Right lobe of liver (tissue), 6 donors: Measurements from ENCODE around the gene ALK. TPM values are rescaled to one million over a fixed set of nuclear protein-coding genes. Genes with fewer than 3 reads are reported as not detected.

Experiments
- ATAC-seq, 4 donors: fragments of 200-7000 bp; cut with Tn5 transposase; one replicate each; pipeline ENCODE4 v1.9.1; 2020; ENCODE audit warnings: mild to moderate bottlenecking in 4 of 4, moderate library complexity in 4 of 4
- DNase-seq, 3 donors: peaks; one replicate each; pipeline ENCODE4 v3.0.0-alpha.2; 2020
- H3K27ac ChIP-seq, 3 donors: fragments of 200-600 bp; one replicate each; pipeline ENCODE4 v1.8.0; 2022
- H3K27me3 ChIP-seq, 2 donors: fragments of 200-600 bp; one replicate each; pipeline ENCODE4 v1.8.0; 2022
- H3K36me3 ChIP-seq, 4 donors: fragments of 200-600 bp; sonication (generic) in 1 of 4; one replicate each; pipeline versions ENCODE4 v1.5.1 to v1.8.0; 2017 to 2022; ENCODE audit warnings: control low read depth in 1 of 4
- H3K4me1 ChIP-seq, 4 donors: fragments of 200-600 bp; sonication (generic) in 1 of 4; one replicate each; pipeline versions ENCODE4 v1.5.1 to v1.8.0; 2017 to 2022; ENCODE audit warnings: control low read depth in 1 of 4
- H3K4me3 ChIP-seq, 3 donors: fragments of 200-600 bp; one replicate each; pipeline ENCODE4 v1.8.0; 2022
- H3K9me3 ChIP-seq, 4 donors: fragments of 200-600 bp; sonication (generic) in 1 of 4; one replicate each; pipeline versions ENCODE4 v1.5.1 to v1.8.0; 2017 to 2022; ENCODE audit warnings: control low read depth in 1 of 4
- POLR2A ChIP-seq: fragments of 450-650 bp; IDR thresholded peaks from one replicate; pipeline ENCODE4 v1.6.1; 2017; ENCODE audit warnings: antibody characterized with exemption, mild to moderate bottlenecking
- WGBS: methylation state at CpG from one replicate; pipeline ENCODE4 v1.1.6; 2018; ENCODE audit warnings: low coverage, low lambda C conversion rate; ENCODE audit not compliant: insufficient coverage; ENCODE audit errors: missing lambda C conversion rate; 5-methylcytosine and 5-hydroxymethylcytosine counted together
- intact Hi-C, 2 donors: fragments of 100-400 bp; cut with DNase I; formaldehyde crosslinking; loops; one replicate each; pipeline versions ENCODE4 v1.11.2 to v1.14.1; 2022
- total RNA-seq, 6 experiments: library from RNA; depleted of rRNA in 2 of 6; stranded (reverse); fragments of >200 nt in 2 of 6; fragmentation: NEBNext Ultra II Directional in 3 of 6; extraction: Animal tissue kit (Norgen Biotek cat#: 25700) in 3 of 6; gene quantifications; one replicate each; pipeline versions ENCODE4 v1.1.0 to v1.2.4, GENCODE V29; 2016 to 2023
- TF ChIP-seq, protein P1 (sequence below), 4 donors: fragments of 200-600 bp in 3 of 4; fragments of 450-650 bp in 1 of 4; IDR thresholded peaks; one replicate each; pipeline versions ENCODE4 v1.5.1 to v1.8.0; 2016 to 2022; ENCODE audit warnings: antibody characterized with exemption in 4 of 4, mild to moderate bottlenecking in 2 of 4
- donor health status: DM: no; HTN: yes; CAD: no.
- donor health status: DM: no; HTN: no; CAD: no.
- donor health status: DM: no; HTN: no; CAD: no.
- donor health status: DM: no; HTN: yes; CAD: no.
- donor health status: DM: no; HTN: yes; CAD: no.

ALK gene
- total RNA-seq, 6 experiments from 2014 or later, result 0.04 to 0.06 TPM; not detected in 4

GRCh38 chr2:29202819-29203495, 718.4 kb downstream of the ALK start:
- H3K27ac ChIP-seq, result no peak overlapping the region
- H3K4me1 ChIP-seq, result no peaks in the 10 kb centered on the region
- DNase-seq (no peak), ATAC-seq (no peak)
- WGBS, result 59% methylated on average over 4 of the region's 5 CpGs
- intact Hi-C loops, result loop anchor here in 1 of 2 donors (10.0 kb wide), 1 partner anchor 238 kb away; no protein-coding TSS in a partner anchor
- H3K4me3 ChIP-seq, result no peak overlapping the region
- H3K9me3 ChIP-seq, result no peaks in the 10 kb centered on the region
- H3K27me3 ChIP-seq, result no peaks in the 10 kb centered on the region
- H3K36me3 ChIP-seq, result no peaks in the 10 kb centered on the region
- TF ChIP-seq, protein P1, sequence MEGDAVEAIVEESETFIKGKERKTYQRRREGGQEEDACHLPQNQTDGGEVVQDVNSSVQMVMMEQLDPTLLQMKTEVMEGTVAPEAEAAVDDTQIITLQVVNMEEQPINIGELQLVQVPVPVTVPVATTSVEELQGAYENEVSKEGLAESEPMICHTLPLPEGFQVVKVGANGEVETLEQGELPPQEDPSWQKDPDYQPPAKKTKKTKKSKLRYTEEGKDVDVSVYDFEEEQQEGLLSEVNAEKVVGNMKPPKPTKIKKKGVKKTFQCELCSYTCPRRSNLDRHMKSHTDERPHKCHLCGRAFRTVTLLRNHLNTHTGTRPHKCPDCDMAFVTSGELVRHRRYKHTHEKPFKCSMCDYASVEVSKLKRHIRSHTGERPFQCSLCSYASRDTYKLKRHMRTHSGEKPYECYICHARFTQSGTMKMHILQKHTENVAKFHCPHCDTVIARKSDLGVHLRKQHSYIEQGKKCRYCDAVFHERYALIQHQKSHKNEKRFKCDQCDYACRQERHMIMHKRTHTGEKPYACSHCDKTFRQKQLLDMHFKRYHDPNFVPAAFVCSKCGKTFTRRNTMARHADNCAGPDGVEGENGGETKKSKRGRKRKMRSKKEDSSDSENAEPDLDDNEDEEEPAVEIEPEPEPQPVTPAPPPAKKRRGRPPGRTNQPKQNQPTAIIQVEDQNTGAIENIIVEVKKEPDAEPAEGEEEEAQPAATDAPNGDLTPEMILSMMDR (IDR thresholded peaks at IDR 0.05), result no peak
- TF ChIP-seq POLR2A, result no peak

- Histone ChIP-seq H3K27ac (no peak overlapping the region), H3K27me3 (no peaks in the 10 kb centered on the region), H3K4me1 (no peaks in the 10 kb centered on the region), H3K9me3 (no peaks in the 10 kb centered on the region), H3K36me3 (no peaks in the 10 kb centered on the region), H3K4me3 (no peak overlapping the region)
- TF ChIP-seq, protein P1 (IDR thresholded peaks at IDR 0.05), result no peak
- TF ChIP-seq POLR2A, result no peak
- WGBS, result 35% methylated on average over 5 of the region's 5 CpGs
- intact Hi-C loops, result loop anchor here in 1 of 2 donors (10.0 kb wide), 1 partner anchor 237 kb away; no protein-coding TSS in a partner anchor
- ATAC-seq (no peak), DNase-seq (no peak)
Measured at GRCh38 chr2:29201979-29202378, 719.4 kb downstream of the ALK start.

DNA sequence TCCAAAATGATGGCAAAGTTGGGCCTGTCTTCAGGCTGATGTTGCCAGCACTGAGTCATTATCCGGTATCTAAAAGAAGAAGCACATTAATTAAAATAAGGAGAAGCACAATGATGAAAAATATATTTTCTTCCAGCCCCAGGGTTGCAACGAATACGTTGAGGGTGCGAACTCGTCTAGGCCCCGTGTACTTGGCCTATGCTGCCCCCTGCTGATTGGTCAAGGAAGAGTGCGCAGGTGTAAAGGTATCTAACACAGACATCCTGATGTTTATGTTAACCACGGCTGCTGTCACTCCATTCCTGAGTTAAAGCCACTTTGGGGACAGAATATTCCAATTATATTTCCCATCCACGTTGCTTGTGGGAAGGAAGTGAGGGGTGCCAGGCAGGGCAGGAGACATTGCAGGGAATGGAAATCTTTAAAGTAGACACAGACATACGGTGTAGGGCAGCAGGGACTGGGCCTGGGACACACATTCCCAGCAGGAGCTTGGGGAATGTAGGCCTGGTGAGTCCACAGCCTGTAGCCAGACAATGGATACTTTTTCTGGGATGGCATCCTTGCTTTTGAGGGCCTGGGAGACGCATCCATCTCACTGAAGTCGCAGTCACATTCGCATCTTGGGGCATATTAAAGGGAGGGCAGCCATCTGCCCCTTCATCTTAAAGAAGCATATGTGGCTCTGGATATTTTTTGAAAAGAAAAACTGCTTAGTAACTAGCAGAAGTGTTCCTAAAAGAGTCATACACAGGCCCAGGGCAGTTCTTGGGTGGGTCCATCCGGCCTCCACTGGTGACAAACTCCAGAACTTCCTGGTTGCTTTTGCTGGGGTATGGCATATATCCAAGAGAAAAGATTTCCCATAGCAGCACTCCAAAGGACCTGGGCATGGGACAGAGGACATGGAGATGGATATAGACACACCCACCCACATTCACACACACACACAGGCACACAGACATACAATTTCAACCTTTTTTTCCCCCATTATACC, 724.3 kb downstream of the ALK start:
- Histone ChIP-seq H3K4me1 (no peaks in the 10 kb centered on the region), H3K27ac (no peak overlapping the region), H3K9me3 (no peaks in the 10 kb centered on the region), H3K27me3 (no peaks in the 10 kb centered on the region), H3K4me3 (no peak overlapping the region), H3K36me3 (no peaks in the 10 kb centered on the region)
- intact Hi-C loops, result loop anchor here in 1 of 2 donors (10.0 kb wide), 1 partner anchor 222 kb away; no protein-coding TSS in a partner anchor
- ATAC-seq (peak; percentile 85 to 93 (median 92)), DNase-seq (peak; percentile 56 to 74 (median 67))
- TF ChIP-seq, protein P1 (IDR thresholded peaks at IDR 0.05), result peak; percentile 78 to 85 (median 81)
- no peak for TF ChIP-seq POLR2A
- WGBS, result 7% methylated on average over 9 of the region's 14 CpGs

DNA sequence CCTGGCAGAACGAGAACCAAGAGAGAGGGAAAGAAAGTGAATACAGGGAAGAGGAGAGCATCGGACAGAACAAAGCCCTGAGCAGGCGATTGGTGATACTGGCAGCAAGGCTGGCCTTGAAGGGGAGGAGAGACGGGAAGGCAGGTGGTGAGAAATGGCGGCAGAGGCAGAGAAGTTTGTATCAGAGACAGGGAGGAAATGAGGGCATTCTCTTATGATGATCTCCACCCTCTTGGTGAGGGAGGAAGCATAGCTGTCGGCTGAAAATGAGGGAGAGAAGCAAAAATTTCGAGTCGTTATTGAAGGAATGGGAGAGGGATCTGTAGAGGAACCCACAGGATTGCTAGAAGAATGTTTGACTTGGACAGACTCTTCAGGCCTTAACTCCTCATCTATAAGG, 725.6 kb downstream of the ALK start:
- Histone ChIP-seq H3K4me1 (no peaks in the 10 kb centered on the region), H3K9me3 (no peaks in the 10 kb centered on the region), H3K27me3 (no peaks in the 10 kb centered on the region), H3K27ac (no peak overlapping the region), H3K4me3 (no peak overlapping the region), H3K36me3 (no peaks in the 10 kb centered on the region)
- no peak for TF ChIP-seq POLR2A
- TF ChIP-seq, protein P1 (IDR thresholded peaks at IDR 0.05), result no peak
- intact Hi-C loops, result loop anchor here in 1 of 2 donors (10.0 kb wide), 1 partner anchor 221 kb away; no protein-coding TSS in a partner anchor
- DNase-seq (no peak), ATAC-seq (no peak)
- WGBS, result 79% methylated on average over 8 of the region's 8 CpGs
